Calu3 (cell line): ENCODE measurements around the gene TMCC2. TPM values are rescaled to one million over a fixed set of nuclear protein-coding genes. Genes with fewer than 3 reads are reported as not detected.

Experiments
- BruUV-seq: library from RNA; stranded (reverse); fragments of 400-500 nt; replicated peaks from 2 replicates; lab custom pipeline; 2021; lab: Mats Ljungman, UMichigan
- CTCF ChIA-PET: fragments of 300-600 bp; sonication (Branson Sonifier 250); formaldehyde crosslinking; loops from one replicate; lab custom pipeline; 2022; ENCODE audit warnings: antibody characterized with exemption; lab: Charles Lee
- DNase-seq: peaks from one replicate; pipeline ENCODE4 v3.0.0; 2022
- H3K27ac Mint-ChIP-seq: one replicate; pipeline ENCODE4 v1.8.0; 2022; ENCODE audit warnings: mixed read lengths; ENCODE audit not compliant: unreplicated experiment
- H3K27me3 Mint-ChIP-seq: one replicate; pipeline ENCODE4 v1.8.0; 2022; ENCODE audit warnings: mixed read lengths; ENCODE audit not compliant: unreplicated experiment
- H3K36me3 Mint-ChIP-seq: one replicate; pipeline ENCODE4 v1.8.0; 2022; ENCODE audit warnings: mild to moderate bottlenecking, moderate library complexity, mixed read lengths; ENCODE audit not compliant: insufficient read depth, unreplicated experiment
- H3K4me1 Mint-ChIP-seq: one replicate; pipeline ENCODE4 v1.8.0; 2022; ENCODE audit warnings: mild to moderate bottlenecking, low read depth, mixed read lengths; ENCODE audit not compliant: unreplicated experiment
- H3K4me3 Mint-ChIP-seq: one replicate; pipeline ENCODE4 v1.8.0; 2022; ENCODE audit warnings: mild to moderate bottlenecking, low read depth, moderate library complexity, mixed read lengths; ENCODE audit not compliant: unreplicated experiment
- H3K9me3 Mint-ChIP-seq: one replicate; pipeline ENCODE4 v1.8.0; 2022; ENCODE audit warnings: low read depth, mixed read lengths; ENCODE audit not compliant: unreplicated experiment
- intact Hi-C: fragments of 100-400 bp; cut with micrococcal nuclease; formaldehyde crosslinking; loops from one replicate; pipeline ENCODE4 v1.10.0; 2022; ENCODE audit not compliant: unreplicated experiment
- total RNA-seq: library from RNA; stranded (reverse); gene quantifications from 2 replicates; pipeline ENCODE4 v1.2.3, GENCODE V29; 2022
- TF ChIP-seq, protein P1 (sequence below): fragments of 200-600 bp; IDR thresholded peaks from one replicate; pipeline ENCODE4 v1.8.0; 2022; ENCODE audit warnings: antibody characterized with exemption; ENCODE audit not compliant: unreplicated experiment

Gene TMCC2
- total RNA-seq, 1 experiment from 2014 or later, result 0.33 TPM

DNA sequence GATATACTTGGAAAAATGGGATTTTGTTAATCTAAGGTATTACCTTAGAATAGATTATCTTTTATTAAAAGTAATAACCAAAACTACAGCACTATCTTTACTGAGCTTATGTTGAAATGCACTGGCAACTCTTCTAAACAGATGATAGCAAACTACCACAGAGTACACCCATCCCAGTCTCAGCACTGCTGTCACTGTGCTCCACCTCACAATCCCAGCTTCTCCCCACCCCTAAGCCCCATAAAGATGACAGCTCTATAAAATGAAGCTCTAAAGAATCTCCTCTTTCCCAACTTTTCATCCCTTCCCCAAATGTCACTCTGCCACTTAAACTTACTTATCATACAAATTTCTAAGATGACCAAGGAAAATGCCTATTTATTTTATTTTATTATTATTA lies 22.7 kb upstream of the TMCC2 start:
- H3K36me3 Mint-ChIP-seq, result no peaks in the 10 kb centered on the region
- intact Hi-C loops, result no loop called here
- H3K4me1 Mint-ChIP-seq, result peaks cover 1% of the 10 kb centered on the region
- no peak overlapping the region for H3K4me3 Mint-ChIP-seq
- TF ChIP-seq, protein P1, sequence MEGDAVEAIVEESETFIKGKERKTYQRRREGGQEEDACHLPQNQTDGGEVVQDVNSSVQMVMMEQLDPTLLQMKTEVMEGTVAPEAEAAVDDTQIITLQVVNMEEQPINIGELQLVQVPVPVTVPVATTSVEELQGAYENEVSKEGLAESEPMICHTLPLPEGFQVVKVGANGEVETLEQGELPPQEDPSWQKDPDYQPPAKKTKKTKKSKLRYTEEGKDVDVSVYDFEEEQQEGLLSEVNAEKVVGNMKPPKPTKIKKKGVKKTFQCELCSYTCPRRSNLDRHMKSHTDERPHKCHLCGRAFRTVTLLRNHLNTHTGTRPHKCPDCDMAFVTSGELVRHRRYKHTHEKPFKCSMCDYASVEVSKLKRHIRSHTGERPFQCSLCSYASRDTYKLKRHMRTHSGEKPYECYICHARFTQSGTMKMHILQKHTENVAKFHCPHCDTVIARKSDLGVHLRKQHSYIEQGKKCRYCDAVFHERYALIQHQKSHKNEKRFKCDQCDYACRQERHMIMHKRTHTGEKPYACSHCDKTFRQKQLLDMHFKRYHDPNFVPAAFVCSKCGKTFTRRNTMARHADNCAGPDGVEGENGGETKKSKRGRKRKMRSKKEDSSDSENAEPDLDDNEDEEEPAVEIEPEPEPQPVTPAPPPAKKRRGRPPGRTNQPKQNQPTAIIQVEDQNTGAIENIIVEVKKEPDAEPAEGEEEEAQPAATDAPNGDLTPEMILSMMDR, result no peak
- H3K9me3 Mint-ChIP-seq, result no peaks in the 10 kb centered on the region
- BruUV-seq, result no TSS peak
- DNase-seq, result no peak
- no peak overlapping the region for H3K27ac Mint-ChIP-seq
- H3K27me3 Mint-ChIP-seq, result no peaks in the 10 kb centered on the region
- CTCF ChIA-PET, result no interaction called here

DNA sequence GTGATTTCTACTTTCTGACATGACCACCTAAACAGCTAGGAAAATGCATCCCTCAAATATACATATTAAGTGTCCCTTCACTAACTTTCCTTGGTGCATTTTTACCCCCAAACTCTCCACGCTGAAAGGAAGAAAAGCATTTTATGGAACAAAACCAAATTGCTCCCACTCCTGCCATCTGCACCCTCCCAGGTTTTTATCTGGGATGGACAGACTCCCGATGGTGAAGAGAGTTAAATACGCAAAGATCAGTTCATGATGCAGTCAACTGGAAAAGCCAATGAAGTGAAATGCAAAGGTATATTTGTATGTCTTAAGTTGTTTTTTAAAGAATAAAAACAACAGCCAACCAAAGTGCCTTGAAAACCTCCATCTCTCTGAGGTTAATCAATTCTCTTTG lies 18.9 kb upstream of the TMCC2 start:
- H3K27me3 Mint-ChIP-seq, result no peaks in the 10 kb centered on the region
- TF ChIP-seq, protein P1, result no peak
- no peak for DNase-seq
- peaks cover 16% of the 10 kb centered on the region for H3K36me3 Mint-ChIP-seq
- peaks cover 15% of the 10 kb centered on the region for H3K4me1 Mint-ChIP-seq
- CTCF ChIA-PET, result no interaction called here
- H3K9me3 Mint-ChIP-seq, result no peaks in the 10 kb centered on the region
- H3K27ac Mint-ChIP-seq, result no peak overlapping the region
- intact Hi-C loops, result no loop called here
- no peak overlapping the region for H3K4me3 Mint-ChIP-seq
- BruUV-seq, result no TSS peak

DNA sequence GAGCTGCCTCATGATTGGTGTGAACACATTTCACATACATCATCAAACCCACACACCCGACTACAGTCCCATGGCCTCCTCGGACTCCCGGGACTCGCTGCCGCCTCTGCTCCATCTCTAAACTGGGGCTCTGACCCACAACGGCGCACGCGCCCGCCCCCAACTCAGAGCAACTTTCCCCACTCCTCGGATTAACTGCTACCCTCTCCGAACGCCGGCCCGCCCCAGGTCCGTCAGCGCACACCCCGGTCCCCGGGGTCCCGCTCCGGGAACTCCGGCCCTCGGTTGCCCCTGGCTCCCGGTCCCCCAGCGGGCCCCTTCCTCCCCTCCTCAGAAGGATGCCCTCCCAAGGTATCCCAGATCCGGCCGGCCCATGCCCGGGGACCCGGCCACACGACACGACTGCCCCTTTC lies 17.0 kb upstream of the TMCC2 start:
- CTCF ChIA-PET, result interaction anchor here (0.6 to 1.3 kb wide), 3 partner anchors 12 to 69 kb away, joined by 3 to 5 read pairs (median 4); no protein-coding TSS in a partner anchor
- Mint-ChIP-seq H3K27ac (peak overlapping the region; percentile 71), H3K4me1 (peaks cover 15% of the 10 kb centered on the region), H3K36me3 (peaks cover 16% of the 10 kb centered on the region), H3K4me3 (peak overlapping the region; percentile 87), H3K9me3 (no peaks in the 10 kb centered on the region), H3K27me3 (peaks cover 19% of the 10 kb centered on the region)
- TF ChIP-seq, protein P1, result no peak
- intact Hi-C loops, result no loop called here
- no peak for DNase-seq
- no TSS peak for BruUV-seq

DNA sequence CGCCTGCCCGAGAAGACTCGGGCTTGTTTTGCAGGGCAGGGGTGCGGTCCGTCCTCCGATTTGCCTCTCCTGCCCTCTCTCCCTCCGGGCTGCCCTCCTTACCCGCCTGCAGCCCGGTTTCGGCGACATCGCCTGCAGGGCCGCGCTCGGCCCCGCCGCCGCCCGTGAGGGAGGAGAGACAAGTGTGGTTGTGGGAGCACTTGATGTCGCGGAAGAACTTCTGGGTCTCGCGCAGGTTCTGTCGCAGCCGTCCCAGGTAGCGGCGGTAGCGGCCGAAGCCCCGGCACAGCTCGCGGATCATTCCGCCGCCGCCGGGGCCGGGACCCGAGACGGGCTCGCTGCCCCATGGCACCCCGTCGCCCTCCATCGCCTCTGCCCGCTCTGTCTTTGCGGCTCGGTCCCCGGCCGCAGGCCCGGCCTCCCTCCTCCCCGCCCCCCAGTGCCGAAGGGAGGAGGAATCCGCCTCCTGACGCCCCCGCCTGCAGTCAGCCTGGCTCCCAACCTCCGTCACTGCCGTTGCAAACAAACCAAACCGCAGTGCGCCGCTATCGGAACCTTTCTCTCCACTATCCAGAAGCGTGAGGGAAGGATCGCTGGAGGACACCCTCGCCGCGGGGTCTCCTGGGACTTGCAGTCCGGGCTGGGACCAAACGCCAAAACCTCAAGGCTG lies 16.4 kb upstream of the TMCC2 start, which contains the start of gene DSTYK:
TSS of gene DSTYK (minus strand) at position 534 of the 670 bp plus-strand sequence. CDS start at position 367, 167 bp downstream.
- H3K4me3 Mint-ChIP-seq, result peak within 1 kb of the TSS; percentile 87
- BruUV-seq, result no TSS peak
- CTCF ChIA-PET, result interaction anchor here (0.6 to 1.3 kb wide), 3 partner anchors 12 to 70 kb away, joined by 3 to 5 read pairs (median 4); no protein-coding TSS in a partner anchor
- TF ChIP-seq, protein P1, result no peak
- DNase-seq, result peak; percentile 92
- intact Hi-C loops, result no loop called here
- peaks cover 19% of the 10 kb centered on the region for H3K27me3 Mint-ChIP-seq
- no peaks in the 10 kb centered on the region for H3K9me3 Mint-ChIP-seq
- H3K36me3 Mint-ChIP-seq, result peaks cover 16% of the 10 kb centered on the region
- peaks cover 15% of the 10 kb centered on the region for H3K4me1 Mint-ChIP-seq
- peak within 1 kb of the TSS; percentile 71 for H3K27ac Mint-ChIP-seq
